GM18526 (cell line): Measurements from ENCODE around the gene BHLHA15.

ENCODE experiments used
- POLR2A ChIP-seq: IDR thresholded peaks from 3 replicates; pipeline ENCODE4 v1.6.1; 2011; ENCODE audit not compliant: insufficient read length; ENCODE audit errors: extremely low read depth

The BHLHA15 gene

DNA sequence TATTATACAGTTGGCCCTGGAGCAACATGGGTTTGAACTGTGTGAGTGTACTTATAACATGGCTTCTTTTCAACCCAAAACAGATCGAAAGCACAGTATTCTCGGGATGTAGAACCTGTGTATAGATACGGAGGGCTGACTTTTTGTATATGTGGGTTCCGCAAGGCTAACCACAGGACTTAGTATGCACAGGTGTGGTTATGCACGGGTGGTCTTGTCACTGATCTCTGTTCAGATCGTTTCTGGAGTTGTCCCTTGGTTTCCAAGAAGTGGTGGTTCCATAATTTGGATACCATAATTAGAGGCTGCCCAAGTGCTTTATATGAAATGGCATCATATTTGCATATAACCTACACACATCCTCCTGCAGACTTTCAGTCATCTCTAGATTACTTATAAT lies 10.9 kb upstream of the BHLHA15 start:
- no peak for TF ChIP-seq POLR2A

- TF ChIP-seq POLR2A, result no peak
Observed at GRCh38 chr7:98202367-98203195, 8.7 kb upstream of the BHLHA15 start.

DNA sequence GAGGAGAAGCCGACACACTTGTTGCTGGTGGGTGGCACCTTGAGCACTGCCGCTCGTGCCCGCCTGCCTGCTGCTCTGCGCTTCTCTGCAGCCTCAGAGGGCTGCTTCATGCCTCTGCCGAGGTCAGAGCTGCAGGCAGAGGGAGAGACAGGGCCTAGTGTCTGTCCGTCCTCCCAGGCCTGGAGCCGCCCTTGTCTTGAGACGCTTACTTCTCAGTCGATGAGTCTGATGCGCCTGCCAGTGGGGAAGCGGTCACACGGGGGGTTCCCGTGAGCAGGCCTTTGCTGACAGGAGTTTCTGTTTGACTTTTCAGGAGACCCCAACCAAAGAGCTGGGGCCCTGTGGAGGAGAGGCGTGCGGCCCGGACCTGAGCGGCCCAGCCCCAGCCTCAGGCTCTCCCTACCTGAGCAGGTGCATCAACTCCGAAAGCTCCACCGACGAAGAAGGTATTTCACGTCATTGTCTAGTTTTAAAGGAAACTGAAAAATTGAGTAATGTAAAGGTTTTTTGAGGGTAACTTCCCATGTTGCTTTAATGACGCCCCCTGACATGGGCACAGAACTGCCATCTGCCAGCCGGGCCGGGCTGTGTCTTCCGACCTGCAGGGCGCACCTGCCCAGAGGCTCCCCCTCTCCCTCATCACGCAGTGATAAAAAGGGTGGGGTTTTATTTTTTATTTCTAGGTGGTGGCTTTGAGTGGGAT lies 7.8 kb upstream of the BHLHA15 start:
- TF ChIP-seq POLR2A, result no peak

GRCh38 chr7:98203964-98204605 lies 7.2 kb upstream of the BHLHA15 start:
- TF ChIP-seq POLR2A, result no peak

DNA sequence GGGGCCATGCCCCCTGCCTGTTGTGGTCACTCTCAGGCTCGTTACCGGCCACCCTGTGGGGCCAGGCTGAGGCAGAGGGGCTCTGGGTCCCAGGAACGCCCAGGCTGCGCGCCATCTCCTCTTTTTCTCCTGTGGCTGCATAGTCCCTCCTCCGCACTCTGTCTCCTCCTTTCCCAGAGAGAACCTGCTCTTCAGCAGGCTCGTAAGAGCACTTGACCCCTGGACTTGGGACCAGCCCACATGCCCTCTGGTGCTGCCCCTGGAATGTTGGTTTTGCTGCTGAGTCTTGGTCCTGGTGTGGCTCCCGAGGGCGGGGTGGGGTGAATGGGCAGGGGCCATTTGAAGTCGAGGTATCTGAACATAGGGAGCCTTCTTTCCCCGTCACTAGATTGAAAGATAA lies 6.6 kb upstream of the BHLHA15 start:
- no peak for TF ChIP-seq POLR2A

DNA sequence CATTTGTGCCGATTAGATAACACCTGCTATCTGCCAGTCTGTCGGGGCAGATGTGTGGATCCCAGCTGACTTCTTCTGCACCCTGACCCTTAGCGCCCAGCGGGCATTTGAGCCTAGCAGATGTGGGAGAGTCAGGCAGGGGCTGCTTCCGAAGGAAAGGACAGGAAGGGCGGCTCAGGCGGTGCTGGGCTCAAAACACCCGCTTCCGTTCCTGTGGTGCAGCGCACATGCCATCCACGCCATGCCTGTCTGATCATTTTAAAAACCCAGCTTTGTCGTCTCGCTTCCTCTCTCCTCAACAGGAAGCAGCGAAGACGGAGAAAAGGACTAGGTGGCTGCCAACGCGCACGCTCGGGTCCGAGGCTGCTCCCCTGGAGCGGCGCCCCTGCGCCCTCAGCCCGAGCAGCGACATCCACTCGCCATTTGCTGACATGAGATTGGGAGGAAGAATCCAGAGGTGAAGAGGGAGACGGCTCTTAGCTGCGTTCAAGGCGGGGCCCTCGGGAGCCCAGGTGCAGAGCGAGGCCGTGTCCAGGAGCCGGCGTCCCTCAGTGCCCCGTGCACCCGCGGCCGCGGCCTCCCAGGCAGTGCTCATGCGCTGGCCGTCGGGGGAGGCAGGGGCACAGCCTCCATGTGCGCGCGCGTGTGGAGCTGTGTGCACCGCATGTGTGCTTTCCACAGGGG lies 5.9 kb upstream of the BHLHA15 start:
- no peak for TF ChIP-seq POLR2A

DNA sequence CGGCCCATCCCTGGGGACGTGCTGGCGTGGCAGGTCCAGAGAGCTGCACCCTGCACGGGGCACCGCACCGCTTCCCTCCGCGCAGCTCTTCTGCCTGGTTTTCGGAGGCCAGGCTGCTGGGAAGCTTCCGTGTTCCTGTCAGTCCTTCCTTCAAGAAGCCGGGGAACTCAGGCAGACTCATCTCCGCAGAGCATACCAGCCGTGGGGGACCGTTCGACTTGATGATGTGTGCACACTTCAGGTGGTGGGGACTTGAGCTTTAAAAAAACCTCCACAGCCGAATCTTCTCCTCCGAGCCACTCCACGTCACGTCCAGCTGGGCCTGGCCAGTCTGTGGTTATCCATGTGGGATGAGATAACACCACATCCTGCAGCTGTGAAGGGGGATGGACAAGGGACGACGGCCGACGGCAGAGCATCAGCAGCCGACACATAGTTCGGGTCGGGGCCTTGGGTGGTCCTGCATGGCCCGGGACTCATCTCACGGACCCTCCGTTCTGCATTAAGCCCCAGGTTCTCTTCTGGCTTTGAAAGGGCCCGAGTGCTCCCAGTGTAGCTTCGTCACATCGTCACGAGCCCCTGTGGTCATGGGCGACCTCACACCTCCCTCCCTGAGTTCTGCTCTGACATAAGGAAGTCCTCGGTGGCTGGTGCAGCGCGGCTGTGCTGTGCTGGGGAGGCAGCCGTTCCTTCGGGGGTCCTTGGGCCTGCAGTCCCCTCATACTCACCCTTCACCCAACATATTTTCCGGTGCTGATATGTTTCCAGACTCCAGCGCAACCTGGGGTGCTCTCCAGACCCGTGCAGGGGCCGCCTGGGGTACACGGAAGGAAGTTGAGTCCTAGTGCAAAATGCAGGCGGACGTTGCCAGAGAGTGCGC lies 4.5 kb upstream of the BHLHA15 start:
- TF ChIP-seq POLR2A, result no peak

DNA sequence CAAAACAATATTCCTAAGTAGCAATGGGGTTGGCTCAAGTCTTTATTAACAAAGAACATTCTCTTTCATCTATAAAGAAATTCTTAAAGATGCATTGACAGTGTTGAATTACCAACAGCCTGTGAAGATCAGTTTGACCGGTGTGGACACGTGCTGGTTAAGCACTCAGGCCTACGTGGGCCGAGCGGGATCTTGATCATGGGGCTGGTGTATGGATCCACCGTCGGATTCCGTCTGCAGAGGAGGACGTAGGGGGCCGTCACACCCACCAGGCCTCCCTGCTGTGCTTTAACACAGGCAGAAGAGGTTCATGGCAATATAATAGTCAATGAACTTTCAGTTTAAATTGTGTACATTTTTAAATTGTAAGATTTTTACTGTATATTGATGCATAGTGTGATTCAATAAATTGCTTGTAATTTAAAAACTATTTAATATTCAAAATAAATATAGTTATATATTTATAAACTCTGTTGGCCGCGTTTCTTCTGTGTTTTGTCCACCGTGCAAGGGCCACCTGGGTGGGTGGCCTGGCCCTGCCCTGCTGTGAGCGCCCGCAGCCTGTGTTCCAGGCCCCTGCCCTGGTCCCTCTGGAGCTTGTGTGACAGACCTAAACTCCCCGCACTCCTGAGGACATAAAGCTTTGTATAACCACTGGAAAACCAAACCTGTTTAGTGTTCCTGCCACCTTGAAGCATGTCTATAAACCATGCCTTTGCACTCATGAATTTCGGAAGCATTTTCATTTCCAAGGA lies 1.9 kb upstream of the BHLHA15 start:
- no peak for TF ChIP-seq POLR2A

- no peak for TF ChIP-seq POLR2A
Observed at GRCh38 chr7:98210513-98211220, 572 bp upstream of the BHLHA15 start.

DNA sequence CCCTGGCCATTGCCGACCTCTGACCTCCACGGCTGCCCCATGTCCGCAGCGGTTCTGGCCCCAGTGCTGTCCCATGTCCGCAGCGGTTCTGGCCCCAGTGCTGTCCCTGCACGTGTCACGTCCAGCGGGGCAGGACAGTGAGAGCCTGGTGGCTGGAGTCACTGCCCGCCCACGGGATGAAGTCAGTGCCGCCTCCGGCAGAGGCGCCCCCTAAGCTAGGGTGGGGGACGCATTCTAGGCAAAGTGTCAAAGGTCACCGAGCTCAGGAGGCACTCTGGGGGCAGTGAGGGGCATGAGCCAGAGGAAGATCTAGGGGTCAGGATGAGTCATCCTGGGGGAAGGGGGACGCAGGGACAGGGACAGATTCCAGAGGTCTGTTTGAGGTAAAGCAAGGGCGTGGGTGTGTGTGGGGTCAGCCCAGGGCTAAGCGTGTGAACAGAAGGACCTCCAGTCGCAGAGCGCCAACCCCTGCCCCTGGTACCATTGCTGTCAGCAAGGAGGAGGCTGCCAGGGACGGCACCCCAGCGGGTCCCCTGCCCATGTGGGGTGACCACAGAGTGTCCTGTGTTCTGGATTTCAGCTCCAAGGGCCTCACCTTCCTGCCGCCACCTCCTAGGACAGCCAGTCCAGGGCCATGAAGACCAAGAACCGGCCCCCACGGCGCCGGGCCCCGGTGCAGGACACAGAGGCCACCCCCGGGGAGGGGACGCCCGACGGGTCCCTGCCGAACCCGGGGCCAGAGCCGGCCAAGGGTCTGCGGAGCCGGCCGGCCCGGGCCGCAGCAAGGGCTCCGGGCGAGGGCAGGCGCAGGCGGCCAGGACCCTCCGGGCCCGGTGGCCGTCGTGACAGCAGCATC lies 665 bp downstream of the BHLHA15 start:
- TF ChIP-seq POLR2A, result no peak

DNA sequence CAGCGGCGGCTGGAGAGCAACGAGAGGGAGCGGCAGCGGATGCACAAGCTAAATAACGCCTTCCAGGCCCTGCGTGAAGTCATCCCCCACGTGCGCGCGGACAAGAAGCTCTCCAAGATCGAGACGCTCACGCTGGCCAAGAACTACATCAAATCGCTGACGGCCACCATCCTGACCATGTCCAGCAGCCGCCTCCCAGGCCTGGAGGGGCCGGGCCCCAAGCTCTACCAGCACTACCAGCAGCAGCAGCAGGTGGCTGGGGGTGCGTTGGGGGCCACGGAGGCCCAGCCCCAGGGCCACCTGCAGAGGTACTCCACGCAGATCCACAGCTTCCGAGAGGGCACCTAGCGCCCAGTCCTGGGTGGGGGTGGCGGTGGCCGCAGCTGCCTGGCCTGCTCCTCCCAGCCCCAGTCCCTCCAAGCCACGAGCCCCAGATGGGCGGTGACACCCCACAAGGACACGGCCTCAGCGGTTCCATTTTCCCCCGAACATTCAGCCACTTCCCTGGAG lies 1.3 kb downstream of the BHLHA15 start:
- no peak for TF ChIP-seq POLR2A

DNA sequence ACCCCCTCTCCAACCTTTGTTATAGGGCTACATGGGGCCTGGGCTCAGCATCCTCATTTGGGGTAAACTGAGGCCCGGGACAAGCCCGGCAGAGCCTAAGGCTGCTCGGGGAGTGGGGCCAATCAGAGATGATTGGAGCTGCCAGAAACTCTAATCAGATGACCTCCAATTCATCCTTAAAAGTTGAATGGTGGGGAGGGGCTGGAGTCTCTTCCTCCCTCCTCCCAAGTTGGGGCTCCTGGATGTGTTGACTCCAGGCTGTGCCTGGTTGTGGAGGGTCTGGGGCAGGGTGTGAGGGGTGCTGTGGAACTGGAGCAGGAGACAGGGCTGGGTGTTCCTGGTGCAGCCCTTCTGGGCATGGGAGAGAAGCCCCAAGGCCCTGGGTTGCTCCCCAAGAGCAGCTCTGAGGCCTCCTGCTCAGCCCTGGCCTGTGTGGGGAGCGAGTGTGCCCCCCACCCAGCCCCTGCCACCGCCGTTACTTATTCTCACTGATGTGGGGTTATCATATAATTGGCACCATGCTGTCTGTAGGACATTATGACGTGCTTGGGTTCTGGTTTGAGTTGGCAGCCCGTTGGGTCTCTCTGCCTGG lies 2.2 kb downstream of the BHLHA15 start:
- TF ChIP-seq POLR2A, result no peak
